COLO829 (cell line): Measurements from ENCODE around the gene POLR2F.

Source experiments
- DNase-seq: peaks from one replicate; pipeline ENCODE4 v3.0.0; 2012; ENCODE audit warnings: low spot score

POLR2F gene

DNA sequence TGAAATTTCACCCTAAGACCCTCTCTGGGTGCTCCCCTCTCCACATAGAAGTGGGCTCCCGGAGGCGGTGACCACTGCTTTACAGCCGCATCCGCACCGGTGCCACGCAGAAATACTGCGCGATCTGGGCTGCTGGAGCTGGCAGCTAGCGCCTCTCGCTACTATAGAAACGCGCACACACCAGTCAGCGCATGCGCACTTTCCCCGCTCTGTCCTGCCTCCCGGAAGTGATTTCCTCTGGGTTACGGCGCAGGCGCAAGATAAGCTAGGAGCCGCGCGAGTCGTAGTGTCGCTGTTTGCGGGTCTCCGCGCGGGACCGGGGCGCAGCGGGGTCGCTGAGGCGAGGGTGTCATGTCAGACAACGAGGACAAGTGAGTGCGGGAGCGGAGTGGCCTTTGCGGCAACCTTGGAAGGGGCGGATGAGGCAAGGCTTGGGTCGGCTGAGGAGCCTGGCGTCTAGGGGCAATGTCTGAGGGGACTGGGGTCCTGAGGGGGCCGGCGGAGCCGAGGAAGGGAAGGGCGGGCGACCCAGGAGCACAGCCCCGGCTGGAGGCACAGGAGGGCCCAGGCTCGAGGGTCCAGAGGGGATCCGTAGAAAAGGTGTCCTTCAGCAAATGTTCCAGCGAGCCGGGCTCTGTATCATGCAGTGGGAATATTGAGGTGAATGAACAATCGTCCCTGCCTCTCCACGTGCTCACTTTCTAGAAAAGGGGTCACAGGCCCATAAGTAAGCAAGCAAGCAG, at the start of gene POLR2F, which contains the start of gene C22orf23:
POLR2F (plus strand) TSS at position 263 of the 743 bp plus-strand sequence; CDS start at position 352, 89 bp downstream.
C22orf23 (minus strand) TSS at position 165 of the 743 bp plus-strand sequence. CDS start 452 bp downstream, outside the sequence.
- peak; percentile 99 for DNase-seq

DNA sequence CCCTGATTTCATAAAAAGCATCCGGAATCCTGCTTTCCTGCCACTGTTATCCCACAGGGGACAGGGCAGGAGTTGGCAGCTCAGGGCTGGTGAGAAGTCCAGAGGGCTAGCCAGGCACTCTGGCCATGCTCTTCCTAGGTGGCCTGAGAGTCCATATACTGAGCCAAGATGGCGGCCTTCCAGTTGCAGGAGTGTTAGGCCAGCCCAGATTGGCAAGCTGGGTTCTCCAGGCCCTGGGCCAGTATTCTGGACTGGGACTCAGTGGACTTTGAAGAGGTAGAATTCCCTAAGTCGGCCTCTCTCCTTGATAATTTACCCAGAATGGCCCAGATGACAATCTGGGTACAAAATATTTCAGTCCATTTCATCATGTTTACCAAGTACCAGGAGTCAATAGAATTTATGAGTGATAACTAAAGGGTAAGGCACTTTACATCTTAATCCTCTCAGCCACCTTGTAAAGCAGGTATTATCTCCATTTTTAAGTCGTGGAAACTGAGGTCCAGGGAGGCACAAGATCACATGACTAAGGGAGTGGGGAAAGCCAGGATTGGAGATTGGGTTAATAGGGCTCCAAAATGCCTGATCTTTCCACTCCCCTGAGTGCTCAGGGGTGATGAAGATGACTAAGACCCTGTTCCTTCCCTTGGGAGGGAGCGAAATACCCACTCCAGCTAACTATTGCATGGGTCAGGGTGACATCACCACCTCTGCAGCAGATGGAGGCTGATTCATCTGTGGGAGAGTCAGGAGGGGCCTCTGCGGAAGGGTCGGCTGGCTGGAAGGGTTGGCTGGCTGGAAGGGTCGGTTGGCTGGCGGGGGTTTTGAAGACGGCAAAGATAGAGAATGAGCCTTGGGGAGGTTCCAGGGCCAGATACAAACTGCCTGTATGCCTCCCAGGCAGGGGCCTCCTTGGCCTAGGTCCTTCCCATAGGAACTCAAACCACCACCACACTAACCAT, 48.6 kb upstream of the POLR2F start:
- peak; percentile 47 for DNase-seq

GRCh38 chr22:37905534-37906363, 47.8 kb upstream of the POLR2F start, which contains the start of gene MICALL1:
Gene MICALL1, plus strand, starts transcription at chr22:37906297. Its CDS starts 126 bp downstream, at chr22:37906423.
- DNase-seq, result peak; percentile 61

GRCh38 chr22:37906364-37907008, 47.0 kb upstream of the POLR2F start:
- DNase-seq, result no peak

DNA sequence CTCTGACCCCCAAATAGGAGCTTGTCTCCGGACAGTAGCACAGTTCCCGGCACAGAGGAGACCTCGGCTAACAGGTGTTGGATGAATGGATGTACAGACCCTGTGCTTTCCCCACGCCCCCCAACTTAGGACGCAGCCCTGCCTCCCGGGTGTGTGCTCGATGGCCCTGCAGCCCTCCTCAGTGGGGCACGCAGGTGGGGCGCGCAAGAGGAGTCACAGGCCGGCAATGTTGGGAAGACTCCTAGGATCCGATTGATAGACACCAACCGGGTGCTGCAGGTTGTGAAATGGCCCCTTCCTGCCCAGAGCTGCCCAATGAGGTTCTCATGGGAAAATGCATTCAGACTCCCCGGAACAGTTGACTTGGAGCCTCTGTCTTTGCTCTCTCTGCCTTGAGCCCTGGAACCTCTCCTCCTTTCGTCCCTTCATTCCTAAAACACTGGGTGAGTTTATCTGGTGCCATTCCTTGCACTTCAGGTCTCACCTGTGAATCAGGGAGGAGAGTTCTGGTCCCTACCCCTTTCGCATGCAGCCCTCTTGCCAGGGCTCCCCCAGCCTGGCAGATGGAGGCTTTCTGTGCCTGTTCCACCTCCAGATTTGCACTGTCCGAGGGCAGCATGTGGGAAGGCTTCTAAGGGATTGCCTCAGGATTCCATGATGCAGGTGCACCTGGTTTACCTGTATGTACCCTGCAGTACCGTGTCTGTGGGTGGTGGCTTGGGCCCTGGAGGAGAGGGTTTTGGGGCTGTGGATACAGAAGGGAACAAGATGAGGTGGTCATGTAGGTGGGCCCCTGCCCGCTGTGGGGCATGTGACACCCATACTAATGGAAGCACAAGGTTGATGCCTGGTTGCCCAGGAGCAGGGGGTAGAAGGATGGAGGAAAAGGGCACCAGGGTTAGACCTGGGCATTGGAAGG, 46.2 kb upstream of the POLR2F start:
- no peak for DNase-seq

- no peak for DNase-seq
These were observed 43.7 kb upstream of the POLR2F start for GRCh38 chr22:37909766-37910165.

GRCh38 chr22:37910890-37911672, 42.4 kb upstream of the POLR2F start:
- no peak for DNase-seq

- no peak for DNase-seq
These were observed 41.8 kb upstream of the POLR2F start for GRCh38 chr22:37911697-37912096.

DNA sequence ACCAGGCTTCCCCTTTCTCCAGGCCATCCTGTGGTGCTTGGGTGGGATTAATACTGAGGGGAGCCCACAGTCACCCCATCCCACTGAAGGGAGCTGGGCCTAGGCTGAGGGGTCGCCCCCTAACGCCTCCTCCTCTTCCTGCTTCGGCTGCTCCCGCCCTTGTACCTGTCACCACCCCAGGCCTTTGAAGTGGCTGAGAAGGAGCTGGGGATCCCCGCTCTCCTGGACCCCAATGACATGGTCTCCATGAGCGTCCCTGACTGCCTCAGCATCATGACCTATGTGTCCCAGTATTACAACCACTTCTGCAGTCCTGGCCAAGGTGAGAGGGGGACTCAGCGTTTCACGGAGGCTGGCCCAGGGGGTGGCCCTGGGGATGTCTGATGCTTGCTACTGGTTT, 41.3 kb upstream of the POLR2F start:
- DNase-seq, result no peak

DNA sequence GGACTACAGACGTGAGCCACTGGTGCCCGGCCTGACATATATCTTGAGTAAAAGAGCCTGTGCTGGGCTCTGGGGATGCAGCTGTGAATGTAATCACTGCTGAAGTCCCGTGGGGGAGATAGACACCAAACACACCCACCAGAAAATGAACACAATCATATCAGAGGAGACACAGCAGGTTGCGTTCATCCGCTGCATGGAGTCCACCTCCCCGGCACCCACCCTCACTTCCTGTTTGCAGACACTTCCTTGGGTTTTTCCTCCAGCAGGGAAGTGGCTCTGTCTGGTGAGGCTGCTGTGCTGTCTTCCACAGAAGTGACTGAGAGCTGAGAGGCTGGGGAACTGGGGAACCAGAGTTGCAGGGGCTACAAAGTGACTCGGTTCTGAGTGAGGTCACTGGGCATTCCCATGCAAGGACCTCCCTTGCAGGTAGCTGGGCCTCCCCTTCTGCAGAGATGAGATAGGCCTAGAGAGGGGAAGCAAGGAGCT, 40.2 kb upstream of the POLR2F start:
- DNase-seq, result no peak

GRCh38 chr22:37916311-37916710, 37.2 kb upstream of the POLR2F start:
- DNase-seq, result no peak

GRCh38 chr22:37917874-37918548, 35.5 kb upstream of the POLR2F start:
- DNase-seq, result no peak

- DNase-seq, result no peak
These were observed 34.8 kb upstream of the POLR2F start for GRCh38 chr22:37918580-37919270.

DNA sequence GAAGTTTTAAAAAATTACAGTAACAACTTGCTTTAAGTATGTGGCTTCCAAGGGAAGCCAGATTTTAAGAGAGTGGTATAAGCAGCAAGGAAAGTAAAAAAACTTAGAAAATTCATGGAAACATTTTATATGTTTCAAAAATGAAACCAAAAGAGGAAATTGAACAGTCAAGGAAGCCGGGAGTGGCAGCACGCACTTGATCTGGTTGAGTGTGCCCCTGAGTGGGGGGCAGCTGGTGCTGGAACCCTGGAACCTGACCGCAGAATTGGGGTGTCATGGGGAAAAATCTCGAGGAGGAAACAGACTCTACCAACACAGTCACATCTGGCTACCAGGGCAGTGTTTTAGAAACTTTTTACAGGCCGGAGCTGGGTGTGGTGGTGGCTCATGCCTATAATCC, 33.4 kb upstream of the POLR2F start:
- no peak for DNase-seq

DNA sequence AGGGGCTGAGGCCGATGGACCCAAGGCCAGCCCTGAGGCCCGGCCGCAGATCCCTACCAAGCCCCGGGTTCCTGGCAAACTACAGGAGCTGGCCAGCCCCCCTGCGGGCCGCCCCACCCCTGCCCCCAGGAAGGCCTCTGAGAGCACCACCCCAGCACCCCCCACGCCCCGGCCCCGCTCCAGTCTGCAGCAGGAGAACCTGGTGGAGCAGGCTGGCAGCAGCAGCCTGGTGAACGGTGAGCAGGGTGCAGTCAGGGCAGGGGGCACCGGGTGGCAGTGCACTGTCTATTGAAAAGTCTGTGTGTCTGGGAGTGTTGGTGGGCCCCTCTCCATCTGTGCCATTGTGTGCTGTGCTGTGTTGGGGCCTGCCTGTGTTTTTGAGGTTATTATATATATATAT, 31.3 kb upstream of the POLR2F start:
- no peak for DNase-seq

- no peak for DNase-seq
These were observed 29.6 kb upstream of the POLR2F start for GRCh38 chr22:37923927-37924326.

- no peak for DNase-seq
These were observed 29.0 kb upstream of the POLR2F start for GRCh38 chr22:37924386-37925065.
